Tibial nerve (tissue), 4 donors: ENCODE results near the gene UGCG. TPM values are rescaled to one million over a fixed set of nuclear protein-coding genes. Genes with fewer than 3 reads are reported as not detected.

ENCODE experiments used
- DNase-seq, 2 donors: peaks; one replicate each; pipeline ENCODE4 v3.0.0-alpha.2; 2019; ENCODE audit warnings: low spot score in 2 of 2
- H3K27ac ChIP-seq, 4 donors: fragments of 200-600 bp; sonication (generic) in 3 of 4; one replicate each; pipeline ENCODE4 v1.5.1; 2017 to 2019; ENCODE audit warnings: mild to moderate bottlenecking in 1 of 4
- H3K27me3 ChIP-seq, 2 donors: fragments of 200-600 bp; sonication (generic) in 1 of 2; one replicate each; pipeline versions ENCODE4 v1.5.1 to v1.6.0; 2017 to 2019
- H3K36me3 ChIP-seq, 3 donors: fragments of 200-600 bp; sonication (generic); one replicate each; pipeline ENCODE4 v1.5.1; 2018 to 2019
- H3K4me1 ChIP-seq, 4 donors: fragments of 200-600 bp; sonication (generic) in 3 of 4; one replicate each; pipeline ENCODE4 v1.5.1; 2017 to 2019
- H3K4me3 ChIP-seq, 4 donors: fragments of 200-600 bp; sonication (generic) in 3 of 4; one replicate each; pipeline ENCODE4 v1.5.1; 2017 to 2019; ENCODE audit warnings: mild to moderate bottlenecking in 1 of 4, moderate library complexity in 1 of 4
- H3K9me3 ChIP-seq, 4 donors: fragments of 200-600 bp; sonication (generic) in 3 of 4; one replicate each; pipeline ENCODE4 v1.5.1; 2017 to 2019
- CTCF ChIP-seq, 5 experiments: fragments of 200-600 bp in 3 of 5; fragments of 450-650 bp in 2 of 5; sonication (generic) in 3 of 5; IDR thresholded peaks; one replicate each; pipeline ENCODE4 v1.5.1; 2016 to 2019; ENCODE audit warnings: antibody characterized with exemption in 5 of 5, mild to moderate bottlenecking in 3 of 5, moderate library complexity in 2 of 5
- EP300 ChIP-seq, 2 donors: sonication (generic); formaldehyde crosslinking; IDR thresholded peaks; one replicate each; pipeline ENCODE4 v1.6.1; 2017; ENCODE audit warnings: antibody characterized with exemption in 2 of 2, mild to moderate bottlenecking in 1 of 2
- POLR2A ChIP-seq, 2 donors: fragments of 450-650 bp; IDR thresholded peaks; one replicate each; pipeline ENCODE4 v1.6.1; 2017; ENCODE audit warnings: antibody characterized with exemption in 2 of 2, mild to moderate bottlenecking in 2 of 2, moderate library complexity in 2 of 2
- WGBS, 2 donors: methylation state at CpG; one replicate each; pipeline ENCODE4 v1.1.5; 2018; 5-methylcytosine and 5-hydroxymethylcytosine counted together
- total RNA-seq, 4 donors: library from RNA; depleted of rRNA; stranded (reverse); fragments of >200 nt; gene quantifications; one replicate each; pipeline ENCODE4 v1.1.0, GENCODE V29; 2016

The UGCG gene
- total RNA-seq, 4 donors from 2014 or later: 22.1 to 33.7 (median 24.9) TPM

- no peak for TF ChIP-seq EP300 (IDR thresholded peaks at IDR 0.05)
- no peak for TF ChIP-seq CTCF (IDR thresholded peaks at IDR 0.05)
- TF ChIP-seq POLR2A (IDR thresholded peaks at IDR 0.05): no peak
- no peaks in the 10 kb centered on the region for H3K36me3 ChIP-seq
- H3K4me1 ChIP-seq: peaks cover 0 to under 1% (median 0%) of the 10 kb centered on the region in 4 donors
- 89 to 95% methylated on average over 5 of the region's 5 CpGs for WGBS, 2 donors
- H3K27ac ChIP-seq: no peak overlapping the region
- no peak overlapping the region for H3K4me3 ChIP-seq
- H3K9me3 ChIP-seq: no peaks in the 10 kb centered on the region
- H3K27me3 ChIP-seq: no peaks in the 10 kb centered on the region
- no peak for DNase-seq
Measured at GRCh38 chr9:111969061-111969460, 72.4 kb downstream of the UGCG start.

GRCh38 chr9:111969622-111970021 lies 73.0 kb downstream of the UGCG start:
- WGBS, 2 donors: 62 to 63% methylated on average over 8 of the region's 8 CpGs
- no peaks in the 10 kb centered on the region for H3K36me3 ChIP-seq
- H3K9me3 ChIP-seq: no peaks in the 10 kb centered on the region
- TF ChIP-seq EP300 (IDR thresholded peaks at IDR 0.05) (no peak), CTCF (IDR thresholded peaks at IDR 0.05) (no peak), POLR2A (IDR thresholded peaks at IDR 0.05) (no peak)
- no peak for DNase-seq
- H3K4me1 ChIP-seq: peaks cover 0 to 6% (median 0%) of the 10 kb centered on the region in 4 donors
- no peak overlapping the region for H3K27ac ChIP-seq
- H3K27me3 ChIP-seq: no peaks in the 10 kb centered on the region
- H3K4me3 ChIP-seq: no peak overlapping the region

DNA sequence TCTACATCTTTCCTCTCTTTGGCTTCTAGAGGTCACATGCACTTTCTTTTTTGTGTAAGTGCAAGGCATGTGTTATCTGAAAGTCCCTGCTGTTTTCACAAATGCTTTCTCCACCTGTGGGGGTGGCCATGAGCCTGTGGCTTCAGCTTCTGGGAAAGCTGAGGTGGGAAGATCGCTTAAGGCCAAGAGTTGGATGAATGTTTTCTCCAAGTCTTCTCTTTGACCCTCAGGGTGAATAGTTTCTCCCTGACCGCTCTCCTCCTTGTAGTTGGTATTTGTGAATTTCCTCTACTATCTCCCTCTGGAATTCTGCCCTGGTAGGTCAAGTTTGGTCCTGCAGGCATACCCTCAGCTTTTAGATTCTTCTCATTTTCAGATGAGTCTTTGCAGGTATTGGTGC lies 74.2 kb downstream of the UGCG start:
- H3K4me1 ChIP-seq: peaks cover 0 to 8% (median 0%) of the 10 kb centered on the region in 4 donors
- no peaks in the 10 kb centered on the region for H3K36me3 ChIP-seq
- WGBS, 2 donors: 88 to 92% methylated on average over 2 of the region's 2 CpGs
- TF ChIP-seq POLR2A (IDR thresholded peaks at IDR 0.05) (no peak), EP300 (IDR thresholded peaks at IDR 0.05) (no peak), CTCF (IDR thresholded peaks at IDR 0.05) (no peak)
- no peaks in the 10 kb centered on the region for H3K27me3 ChIP-seq
- H3K4me3 ChIP-seq: no peak overlapping the region
- no peaks in the 10 kb centered on the region for H3K9me3 ChIP-seq
- H3K27ac ChIP-seq: no peak overlapping the region
- no peak for DNase-seq

GRCh38 chr9:111974092-111974681 lies 77.6 kb downstream of the UGCG start:
- Histone ChIP-seq H3K4me3 (no peak overlapping the region), H3K27ac (no peak overlapping the region), H3K4me1 (peaks cover 0 to 8% (median 0%) of the 10 kb centered on the region in 4 donors), H3K27me3 (no peaks in the 10 kb centered on the region), H3K36me3 (no peaks in the 10 kb centered on the region), H3K9me3 (no peaks in the 10 kb centered on the region)
- TF ChIP-seq CTCF (IDR thresholded peaks at IDR 0.05) (no peak), POLR2A (IDR thresholded peaks at IDR 0.05) (no peak), EP300 (IDR thresholded peaks at IDR 0.05) (no peak)
- WGBS, 2 donors: 47 to 48% methylated on average over 12 of the region's 12 CpGs
- no peak for DNase-seq

GRCh38 chr9:111975709-111976108 lies 79.1 kb downstream of the UGCG start:
- no peak for DNase-seq
- TF ChIP-seq CTCF (IDR thresholded peaks at IDR 0.05): no peak
- TF ChIP-seq EP300 (IDR thresholded peaks at IDR 0.05): no peak
- no peak for TF ChIP-seq POLR2A (IDR thresholded peaks at IDR 0.05)
- no peaks in the 10 kb centered on the region for H3K9me3 ChIP-seq
- H3K36me3 ChIP-seq: no peaks in the 10 kb centered on the region
- H3K4me1 ChIP-seq: peaks cover 0 to 8% (median 0%) of the 10 kb centered on the region in 4 donors
- H3K4me3 ChIP-seq: no peak overlapping the region
- WGBS, 2 donors: 72 to 74% methylated on average over 5 of the region's 5 CpGs
- H3K27ac ChIP-seq: no peak overlapping the region
- no peaks in the 10 kb centered on the region for H3K27me3 ChIP-seq
